HepG2 (cell line): Measurements from ENCODE around the gene EPHA3. TPM values are rescaled to one million over a fixed set of nuclear protein-coding genes. Genes with fewer than 3 reads are reported as not detected.

Source experiments
- ATAC-seq: fragments of 200-7000 bp; cut with Tn5 transposase; 3 replicates; pipeline ENCODE4 v1.9.1; 2020; ENCODE audit warnings: mild to moderate bottlenecking, moderate library complexity
- BruUV-seq: library from RNA; stranded (reverse); fragments of 400-500 nt; replicated peaks from 2 replicates; lab custom pipeline; 2021; lab: Mats Ljungman, UMichigan
- CTCF ChIA-PET: fragments of 300-600 bp; formaldehyde crosslinking; extraction: SDS; loops from one replicate; lab custom pipeline; 2021; ENCODE audit warnings: low total read pairs, inconsistent platforms, low intra/inter-chr PET ratio; lab: Yijun Ruan, JAX
- POLR2A ChIA-PET: fragments of 350-600 bp; sonication (Branson Sonifier 250); formaldehyde crosslinking; loops from one replicate; lab custom pipeline; 2020; ENCODE audit warnings: antibody characterized with exemption, inconsistent platforms; lab: Yijun Ruan, JAX
- DNase-seq: peaks from one replicate; pipeline ENCODE4 v3.0.0-alpha.2; 2015; ENCODE audit warnings: low spot score
- FAIRE-seq: peaks from 3 replicates; lab custom pipeline; 2011; peaks lifted over from hg19 to GRCh38; lab: Jason Lieb, UNC
- H2AFZ ChIP-seq: one replicate; pipeline ENCODE4 v1.6.1; 2011; ENCODE audit warnings: low read length, inconsistent platforms
- H3K27ac ChIP-seq: fragments of 300-600 bp; 3 replicates; pipeline ENCODE4 v1.8.0; 2011; ENCODE audit warnings: mixed run types, mild to moderate bottlenecking, mixed read lengths, low read length, inconsistent platforms; ENCODE audit not compliant: insufficient read depth; ENCODE audit errors: extremely low read length
- H3K27me3 ChIP-seq, 2 experiments: fragments of 200-600 bp in 1 of 2; 2 replicates in 1 of 2; 3 replicates in 1 of 2; pipeline versions ENCODE4 v1.6.0 to v1.8.0; 2011; ENCODE audit warnings: low read length in 2 of 2, mild to moderate bottlenecking in 2 of 2, moderate library complexity in 2 of 2, inconsistent platforms in 1 of 2; ENCODE audit not compliant: insufficient read depth in 2 of 2, control insufficient read depth in 1 of 2
- H3K36me3 ChIP-seq, 2 experiments: fragments of 200-600 bp in 1 of 2; replicated peaks in 1 of 2; 2 replicates in 1 of 2; 3 replicates in 1 of 2; pipeline versions ENCODE4 v1.5.1 to v1.8.0; 2011; ENCODE audit warnings: low read length in 2 of 2, inconsistent platforms in 1 of 2; ENCODE audit not compliant: insufficient read depth in 2 of 2, control insufficient read depth in 1 of 2
- H3K4me1 ChIP-seq: 2 replicates; pipeline ENCODE4 v1.5.1; 2012; ENCODE audit warnings: low read length, inconsistent platforms; ENCODE audit not compliant: insufficient read depth
- H3K4me2 ChIP-seq: 2 replicates; pipeline ENCODE4 v1.6.0; 2011; ENCODE audit warnings: low read depth, low read length, inconsistent platforms
- H3K4me3 ChIP-seq, 3 experiments: fragments of 200-600 bp in 1 of 3; sonication (generic), shearing (Covaris generic) in 1 of 3; replicated peaks in 1 of 3; 2 replicates each; pipeline ENCODE4 v1.5.1; 2011 to 2016; ENCODE audit warnings: low read length in 3 of 3, inconsistent platforms in 2 of 3, low read depth in 2 of 3, mild to moderate bottlenecking in 2 of 3, control low read depth in 1 of 3, mixed read lengths in 1 of 3; ENCODE audit not compliant: insufficient read depth in 1 of 3
- H3K79me2 ChIP-seq: one replicate; pipeline ENCODE4 v1.6.1; 2011; ENCODE audit warnings: low read length, inconsistent platforms; ENCODE audit not compliant: insufficient read depth
- H3K9ac ChIP-seq: 2 replicates; pipeline ENCODE4 v1.6.0; 2011; ENCODE audit warnings: mild to moderate bottlenecking, low read depth, low read length, inconsistent platforms; ENCODE audit not compliant: insufficient read depth
- H3K9me3 ChIP-seq: 2 replicates; pipeline ENCODE4 v1.5.1; 2012; ENCODE audit warnings: mild to moderate bottlenecking, low read length
- H4K20me1 ChIP-seq: 2 replicates; pipeline ENCODE4 v1.6.0; 2011; ENCODE audit warnings: inconsistent platforms, mild to moderate bottlenecking, low read length, moderate library complexity; ENCODE audit not compliant: insufficient read depth
- DNMT3B ChIP-seq: conservative IDR thresholded peaks from 2 replicates; pipeline ENCODE4 v1.6.1; 2016; ENCODE audit warnings: missing biosample characterization, control low read depth
- ELK4 ChIP-seq: sonication (generic); formaldehyde crosslinking; IDR thresholded peaks from 2 replicates; pipeline ENCODE4 v1.9.0; 2021; ENCODE audit warnings: missing genetic modification reagents, borderline replicate concordance
- FOXO1 ChIP-seq: sonication (generic); formaldehyde crosslinking; IDR thresholded peaks from 2 replicates; pipeline ENCODE4 v1.4.0; 2020; ENCODE audit warnings: missing genetic modification reagents
- HNF1B ChIP-seq: sonication (generic); formaldehyde crosslinking; IDR thresholded peaks from 2 replicates; pipeline ENCODE4 v1.5.1; 2020; ENCODE audit warnings: mild to moderate bottlenecking, moderate library complexity, missing genetic modification reagents
- JUND ChIP-seq: sonication (generic); formaldehyde crosslinking; IDR thresholded peaks from 2 replicates; pipeline ENCODE4 v1.8.0; 2022; ENCODE audit warnings: mild to moderate bottlenecking, missing genetic modification reagents
- KDM1A ChIP-seq: IDR thresholded peaks from 2 replicates; pipeline ENCODE4 v1.6.1; 2016; ENCODE audit warnings: missing compliant biosample characterization
- KDM4B ChIP-seq: sonication (generic); formaldehyde crosslinking; IDR thresholded peaks from 2 replicates; pipeline ENCODE4 v1.4.0; 2020; ENCODE audit warnings: missing genetic modification reagents
- MLX ChIP-seq: IDR thresholded peaks from 2 replicates; pipeline ENCODE4 v1.6.1; 2016
- SIX1 ChIP-seq: sonication (generic); formaldehyde crosslinking; IDR thresholded peaks from 2 replicates; pipeline ENCODE4 v1.4.0; 2020; ENCODE audit warnings: missing genetic modification reagents, borderline replicate concordance
- TGIF2 ChIP-seq: IDR thresholded peaks from 2 replicates; pipeline ENCODE4 v1.6.1; 2016; ENCODE audit warnings: control low read depth, missing compliant biosample characterization
- ZBTB46 ChIP-seq: sonication (generic); formaldehyde crosslinking; IDR thresholded peaks from 2 replicates; pipeline ENCODE4 v1.4.0; 2020; ENCODE audit warnings: mild to moderate bottlenecking, missing genetic modification reagents, borderline replicate concordance
- ZFP1 ChIP-seq: IDR thresholded peaks from 2 replicates; pipeline ENCODE4 v1.6.1; 2016
- ZFP36L2 ChIP-seq: sonication (generic); formaldehyde crosslinking; IDR thresholded peaks from 2 replicates; pipeline ENCODE4 v1.4.0; 2020; ENCODE audit warnings: missing genetic modification reagents
- ZNF251 ChIP-seq: sonication (generic); formaldehyde crosslinking; IDR thresholded peaks from 2 replicates; pipeline ENCODE4 v1.9.0; 2021; ENCODE audit warnings: mild to moderate bottlenecking, missing genetic modification reagents
- ZNF468 ChIP-seq: sonication (generic); formaldehyde crosslinking; IDR thresholded peaks from 2 replicates; pipeline ENCODE4 v1.8.0; 2022; ENCODE audit warnings: mild to moderate bottlenecking, moderate library complexity, missing genetic modification reagents
- ZNF510 ChIP-seq: sonication (generic); formaldehyde crosslinking; IDR thresholded peaks from 2 replicates; pipeline ENCODE4 v1.4.0; 2020; ENCODE audit warnings: low read depth, mild to moderate bottlenecking, missing genetic modification reagents
- ZNF605 ChIP-seq: sonication (generic); formaldehyde crosslinking; IDR thresholded peaks from 2 replicates; pipeline ENCODE4 v1.8.0; 2022; ENCODE audit warnings: mild to moderate bottlenecking, missing genetic modification reagents
- ZSCAN30 ChIP-seq: sonication (generic); formaldehyde crosslinking; IDR thresholded peaks from 2 replicates; pipeline ENCODE4 v1.5.0; 2020; ENCODE audit warnings: mild to moderate bottlenecking, missing genetic modification reagents
- WGBS: methylation state at CpG from one replicate; pipeline ENCODE4 v1.1.6; 2017; ENCODE audit warnings: low lambda C conversion rate; 5-methylcytosine and 5-hydroxymethylcytosine counted together
- in situ Hi-C: cut with HindIII; loops from 2 replicates; pipeline ENCODE4 v1.10.0; 2017; ENCODE audit warnings: low pct_unique_long_range_greater_than_20kb; ENCODE audit not compliant: extremely low pct_ligation_motif_present
- intact Hi-C: fragments of 100-400 bp; cut with micrococcal nuclease; formaldehyde crosslinking; loops from one replicate; pipeline ENCODE4 v1.10.0; 2022; ENCODE audit not compliant: unreplicated experiment
- polyA plus RNA-seq, 8 experiments: library from polyadenylated mRNA; depleted of rRNA in 3 of 8; stranded (reverse) in 7 of 8; unstranded in 1 of 8; fragments of >200 nt; fragmentation: Illumina TruSeq in 4 of 8; extraction: Trizol in 4 of 8; gene quantifications; 2 replicates each; pipeline versions ENCODE4 v1.2.1 to v1.2.3, GENCODE V29; 2011 to 2016; ENCODE audit warnings: low read depth in 4 of 8, missing spikeins in 1 of 8, mixed read lengths in 1 of 8; ENCODE audit not compliant: insufficient read depth in 1 of 8
- total RNA-seq, 5 experiments: library from RNA; depleted of rRNA; stranded (reverse); fragments of >200 nt; fragmentation: Illumina TruSeq; extraction: Trizol; gene quantifications; 2 replicates each; pipeline ENCODE4 v1.2.3, GENCODE V29; 2016; ENCODE audit warnings: low read depth in 1 of 5
- TF ChIP-seq, protein P1 (sequence below): sonication (generic); formaldehyde crosslinking; IDR thresholded peaks from 2 replicates; pipeline ENCODE4 v1.5.0; 2020; ENCODE audit warnings: missing genetic modification reagents

EPHA3 gene
- total and polyA plus RNA-seq, 2 of the 13 experiments (the other 11 are each of a cell fraction or from before 2014, with no cell fraction given), result 0.01 TPM; not detected in 1

DNA sequence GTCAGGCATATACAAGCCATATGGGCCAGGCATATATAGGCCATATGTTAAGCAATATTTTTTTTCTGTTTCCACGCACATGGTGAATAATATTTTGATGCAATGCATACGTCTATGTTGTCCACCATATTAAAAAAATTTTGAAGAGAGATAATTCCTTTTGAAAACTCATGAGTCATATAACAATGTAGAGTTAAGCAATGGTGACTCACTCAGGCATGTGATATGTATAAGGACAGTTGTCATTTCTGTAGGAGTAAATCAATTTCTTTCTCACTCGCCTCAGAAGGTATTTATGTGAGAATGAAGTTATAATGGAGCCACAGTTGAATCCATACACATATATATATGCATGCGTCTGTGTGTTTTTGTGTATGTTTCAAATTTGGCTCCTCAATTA lies 272.6 kb downstream of the EPHA3 start (continued):
- TF ChIP-seq DNMT3B (CRISPR knock-in tag) (no peak), KDM1A (CRISPR knock-in tag) (no peak), JUND (no peak)

DNA sequence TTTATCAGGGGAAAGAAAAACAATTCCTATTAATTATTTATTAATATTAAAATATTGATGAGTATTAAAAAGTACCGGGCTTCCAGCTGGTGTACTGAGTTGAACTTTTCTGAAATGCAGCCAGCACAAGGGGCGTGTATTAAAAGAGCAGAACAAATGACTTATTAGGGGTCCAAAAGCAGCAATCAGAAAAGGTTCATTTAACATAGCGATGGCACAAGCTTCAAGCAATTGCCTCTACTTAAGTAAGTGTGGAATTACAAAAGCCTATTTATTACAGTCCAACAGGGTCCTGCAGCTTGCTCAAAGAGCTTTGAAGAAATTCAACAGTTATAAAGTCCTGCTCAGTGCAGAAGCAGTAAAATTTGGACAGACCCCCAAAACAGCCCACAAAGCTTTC lies 285.6 kb downstream of the EPHA3 start:
- Histone ChIP-seq H2AFZ (no peak overlapping the region), H4K20me1 (no peaks in the 10 kb centered on the region), H3K4me3 (no peak overlapping the region), H3K9me3 (no peaks in the 10 kb centered on the region), H3K27me3 (no peaks in the 10 kb centered on the region), H3K4me2 (no peak overlapping the region), H3K4me1 (no peaks in the 10 kb centered on the region), H3K27ac (no peak overlapping the region), H3K9ac (no peak overlapping the region), H3K36me3 (no peaks in the 10 kb centered on the region), H3K79me2 (no peaks in the 10 kb centered on the region)
- no peak for DNase-seq
- ATAC-seq, result no peak
- in situ Hi-C loops, result no loop called here
- intact Hi-C loops, result no loop called here
- no TSS peak for BruUV-seq
- 13% methylated on average over 3 of the region's 3 CpGs for WGBS
- ChIA-PET POLR2A (no interaction called here), CTCF (no interaction called here)
- no peak for FAIRE-seq
- no peak for TF ChIP-seq ELK4 (CRISPR knock-in tag)
- TF ChIP-seq ZNF510 (CRISPR knock-in tag), result no peak
- no peak for TF ChIP-seq MLX
- TF ChIP-seq ZNF605 (CRISPR knock-in tag), result no peak
- no peak for TF ChIP-seq FOXO1 (CRISPR knock-in tag)
- no peak for TF ChIP-seq ZBTB46 (CRISPR knock-in tag)
- TF ChIP-seq, protein P1, sequence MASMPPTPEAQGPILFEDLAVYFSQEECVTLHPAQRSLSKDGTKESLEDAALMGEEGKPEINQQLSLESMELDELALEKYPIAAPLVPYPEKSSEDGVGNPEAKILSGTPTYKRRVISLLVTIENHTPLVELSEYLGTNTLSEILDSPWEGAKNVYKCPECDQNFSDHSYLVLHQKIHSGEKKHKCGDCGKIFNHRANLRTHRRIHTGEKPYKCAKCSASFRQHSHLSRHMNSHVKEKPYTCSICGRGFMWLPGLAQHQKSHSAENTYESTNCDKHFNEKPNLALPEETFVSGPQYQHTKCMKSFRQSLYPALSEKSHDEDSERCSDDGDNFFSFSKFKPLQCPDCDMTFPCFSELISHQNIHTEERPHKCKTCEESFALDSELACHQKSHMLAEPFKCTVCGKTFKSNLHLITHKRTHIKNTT, result no peak
- TF ChIP-seq HNF1B (CRISPR knock-in tag), result no peak
- TF ChIP-seq KDM4B (CRISPR knock-in tag), result no peak
- no peak for TF ChIP-seq TGIF2
- TF ChIP-seq ZFP36L2 (CRISPR knock-in tag), result no peak
- TF ChIP-seq ZNF468 (CRISPR knock-in tag), result no peak
- TF ChIP-seq ZNF251 (CRISPR knock-in tag), result no peak
- TF ChIP-seq ZSCAN30, result no peak
- no peak for TF ChIP-seq ZFP1 (CRISPR knock-in tag)
- TF ChIP-seq SIX1 (CRISPR knock-in tag), result no peak
